NOMO-1 treated with DMSO at 0.1 percent for 48 hours (cell line): ENCODE measurements around the gene BACH2.

ENCODE experiments used
- DNase-seq: peaks from one replicate; lab custom pipeline; 2025; ENCODE audit not compliant: unreplicated experiment; lab: John Stamatoyannopoulos, UW

Gene BACH2

DNA sequence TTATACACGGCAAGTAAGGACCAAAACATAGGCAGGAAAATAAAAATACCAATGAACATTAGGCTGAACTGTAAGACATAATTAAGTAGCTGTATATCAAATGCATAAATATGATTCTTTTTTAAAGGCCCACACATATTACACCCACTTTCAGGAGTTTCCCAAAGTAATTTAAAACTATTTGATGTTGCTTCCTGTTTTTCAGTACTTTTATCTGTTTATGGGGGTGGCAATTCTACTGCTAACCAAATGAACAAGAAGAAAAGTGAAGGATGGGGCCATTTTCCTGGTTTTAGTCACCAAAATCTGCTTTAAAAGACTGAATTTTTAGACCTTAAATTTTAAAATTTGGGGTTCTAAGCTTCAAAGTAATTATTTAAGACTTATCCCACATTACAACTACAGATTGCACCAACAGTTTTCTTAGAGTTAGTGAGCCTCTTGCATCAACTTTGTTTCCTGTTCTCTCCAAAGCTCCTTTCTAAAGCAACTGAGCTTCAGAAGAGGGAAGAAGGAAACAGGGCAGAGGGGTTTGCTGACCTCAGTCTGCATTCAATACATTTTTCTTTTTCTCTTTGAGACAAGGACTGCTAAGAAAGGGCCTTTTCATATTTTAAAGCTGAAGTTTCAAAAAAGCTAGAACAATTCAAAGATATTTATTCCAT is 191.0 kb downstream of the BACH2 start:
- peak; percentile 76 for DNase-seq

DNA sequence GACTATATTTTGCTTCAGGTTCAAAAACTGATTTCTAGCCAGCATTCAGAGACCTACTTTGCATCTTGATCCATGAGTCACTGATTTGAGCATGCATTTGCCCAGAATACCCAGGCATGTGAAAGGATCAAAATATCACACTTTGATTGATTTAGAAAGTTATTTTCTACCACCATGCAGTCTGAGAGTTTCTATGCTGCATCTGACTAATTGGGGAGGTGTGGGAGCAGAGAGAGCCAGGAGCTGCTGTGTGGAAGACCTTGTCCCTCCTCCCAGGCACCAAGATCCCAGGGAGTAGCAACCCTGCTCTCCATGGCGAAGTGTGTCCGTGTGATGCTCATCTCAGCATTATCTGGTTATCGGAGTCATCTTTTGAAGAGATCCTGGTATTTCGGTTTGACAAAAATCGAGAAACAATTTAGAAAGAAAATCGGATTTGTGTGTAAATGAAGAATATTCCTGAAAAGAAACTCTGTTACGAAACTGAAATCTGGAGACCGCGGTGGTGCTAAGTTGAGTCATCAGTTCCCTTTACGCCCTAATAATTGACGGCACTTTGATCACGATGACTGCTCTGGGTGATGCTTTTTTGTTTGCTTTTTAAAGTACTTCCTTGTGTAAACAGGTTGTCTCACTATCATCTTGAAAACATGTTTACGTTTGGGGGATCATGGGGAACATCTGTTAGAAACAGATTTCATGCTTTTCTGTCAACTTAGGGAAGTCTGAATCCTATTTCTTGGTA is 193.4 kb downstream of the BACH2 start:
- peak; percentile 83 for DNase-seq

DNA sequence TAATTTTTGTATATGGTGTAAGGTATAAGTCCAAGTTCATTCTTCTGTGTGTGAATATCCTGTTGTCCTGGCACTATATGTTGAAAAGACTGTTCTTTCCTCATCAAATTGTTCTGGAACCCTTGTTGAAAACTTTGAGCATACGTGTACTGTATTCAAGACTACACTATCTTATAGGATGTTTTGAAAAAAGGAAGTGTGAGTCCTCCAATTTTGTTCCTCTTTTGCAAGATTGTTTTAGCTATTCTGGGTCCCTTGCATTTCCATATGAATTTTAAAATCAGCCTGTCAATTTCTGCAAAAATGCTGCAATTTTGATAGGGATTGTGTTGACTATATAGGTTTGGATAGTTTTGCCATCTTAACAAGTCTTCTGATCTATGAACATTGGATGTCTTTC is 195.2 kb downstream of the BACH2 start:
- DNase-seq = peak; percentile 75

DNA sequence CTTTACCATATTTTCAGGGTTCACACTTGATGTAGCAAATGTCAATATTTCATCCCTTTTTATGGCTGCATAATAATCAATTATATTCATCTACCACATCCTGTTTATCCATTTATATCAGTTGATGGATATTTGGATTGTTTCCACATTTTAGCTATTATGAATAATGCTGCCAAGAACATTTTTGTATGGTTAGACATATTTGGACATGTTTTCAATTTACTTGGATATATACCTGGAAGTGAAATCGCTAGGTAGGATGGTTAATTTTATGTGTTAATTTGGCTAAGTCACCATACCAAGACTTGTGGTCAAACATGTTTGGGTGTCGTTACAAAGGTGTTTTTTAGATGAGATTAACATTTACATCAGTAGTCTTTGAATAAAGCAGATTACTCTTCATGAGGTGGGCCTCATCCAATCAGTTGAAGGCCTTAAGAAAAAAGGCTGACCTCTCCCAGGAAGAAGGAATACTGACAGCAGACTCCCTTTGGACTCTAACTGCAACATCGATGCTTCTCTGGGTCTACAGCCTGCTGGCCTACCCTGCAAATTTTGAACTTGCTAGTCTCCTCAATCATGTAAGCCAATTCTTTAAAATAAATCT is 196.5 kb downstream of the BACH2 start:
- DNase-seq = no peak

DNA sequence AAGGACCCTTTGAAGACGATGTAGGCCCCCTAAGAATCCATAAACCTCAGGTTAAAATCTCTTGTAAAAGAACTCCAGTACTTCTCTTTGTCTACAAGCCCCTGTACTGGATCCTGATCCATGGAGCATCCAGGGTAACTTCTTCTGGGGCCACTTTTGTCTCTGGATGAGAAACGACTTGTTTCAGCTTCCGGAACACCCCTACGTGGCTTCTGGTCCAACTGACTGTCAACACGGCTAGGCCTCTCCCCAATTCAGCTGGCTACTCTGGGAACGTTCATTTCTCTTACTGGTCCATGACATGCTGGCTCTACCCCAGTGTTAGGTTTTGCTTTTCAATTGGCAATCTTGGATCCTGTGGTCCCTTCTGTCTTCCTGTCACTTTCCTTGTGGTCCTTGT is 198.0 kb downstream of the BACH2 start:
- DNase-seq = no peak

DNA sequence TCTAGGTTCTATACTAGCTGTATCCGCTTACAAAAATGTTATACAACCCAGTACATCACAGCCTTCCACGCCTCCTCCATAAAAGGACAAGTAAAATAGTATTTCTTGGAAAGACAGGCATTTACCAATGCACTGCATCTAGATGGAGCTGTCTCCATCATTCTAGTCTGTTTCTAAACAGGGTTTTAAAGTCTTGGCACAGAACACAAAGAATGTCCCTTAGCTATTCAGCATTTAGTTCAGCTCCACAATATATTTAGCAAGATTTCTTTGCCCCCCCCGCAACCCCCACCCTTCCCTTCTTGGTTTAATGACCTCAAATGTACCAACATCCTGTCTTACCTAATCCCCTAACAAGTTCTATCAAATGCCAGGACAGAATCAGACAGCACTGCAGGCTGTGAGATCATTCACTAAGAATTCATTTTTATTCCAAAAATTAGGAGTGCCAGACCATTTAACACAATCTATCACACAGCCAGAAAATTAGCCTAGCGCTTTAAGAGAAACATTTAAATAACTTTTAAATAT is 198.6 kb downstream of the BACH2 start:
- DNase-seq = peak; percentile 77

DNA sequence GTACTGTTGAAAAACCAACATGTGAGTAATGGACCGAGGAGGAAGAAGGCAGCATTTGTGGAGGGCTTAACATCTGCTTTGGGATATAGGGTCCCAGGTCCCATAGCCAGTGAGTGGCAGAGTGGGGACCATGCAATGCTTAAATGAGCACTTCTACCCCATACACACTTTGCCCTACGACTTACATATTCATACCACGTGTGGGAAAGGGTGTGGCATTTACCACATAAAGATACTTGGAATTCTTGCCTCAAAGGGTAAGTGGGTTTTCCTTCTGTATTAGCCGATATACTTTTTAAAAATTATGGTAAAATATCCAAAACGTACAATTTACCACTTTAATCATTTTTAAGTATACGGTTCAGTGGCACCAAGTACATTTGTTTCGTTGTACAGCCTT is 199.3 kb downstream of the BACH2 start:
- no peak for DNase-seq

DNA sequence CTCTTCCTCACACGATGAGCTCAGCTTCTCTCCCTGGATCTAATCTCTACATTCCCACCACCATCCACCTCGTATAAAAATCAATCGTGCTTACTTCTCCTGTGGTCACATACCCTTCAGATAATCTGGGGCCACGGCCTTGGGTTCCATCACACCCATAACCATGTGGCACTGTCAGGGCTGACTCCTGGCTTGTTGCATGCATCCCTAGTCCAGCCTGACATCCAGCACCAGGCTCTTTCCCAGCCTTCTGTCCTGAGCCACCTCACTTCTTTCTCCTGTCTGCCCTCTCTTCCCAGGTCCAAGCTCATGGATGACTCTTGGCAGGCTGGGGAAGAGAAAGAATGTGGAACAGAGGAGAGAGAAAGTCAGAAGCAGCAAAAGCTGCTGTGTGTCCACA is 199.8 kb downstream of the BACH2 start:
- no peak for DNase-seq

DNA sequence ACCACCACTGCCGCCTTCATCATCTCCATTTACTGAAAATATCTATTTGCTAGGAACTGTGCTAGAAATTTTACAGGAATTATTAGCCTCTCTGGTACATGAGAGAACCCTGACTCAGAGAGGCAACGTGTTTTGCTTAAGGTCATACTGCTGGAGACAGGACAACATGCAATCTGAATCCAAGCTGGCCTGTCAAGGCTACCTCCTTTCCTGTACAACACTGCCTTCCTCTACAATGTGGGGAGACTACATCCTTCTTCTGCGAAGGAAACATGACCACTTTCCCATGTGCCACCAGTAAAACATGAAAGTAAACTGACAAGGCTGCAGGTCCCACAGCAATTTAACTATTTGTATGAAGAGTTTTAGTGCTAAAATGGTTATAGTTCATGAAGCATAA is 200.9 kb downstream of the BACH2 start:
- no peak for DNase-seq

DNA sequence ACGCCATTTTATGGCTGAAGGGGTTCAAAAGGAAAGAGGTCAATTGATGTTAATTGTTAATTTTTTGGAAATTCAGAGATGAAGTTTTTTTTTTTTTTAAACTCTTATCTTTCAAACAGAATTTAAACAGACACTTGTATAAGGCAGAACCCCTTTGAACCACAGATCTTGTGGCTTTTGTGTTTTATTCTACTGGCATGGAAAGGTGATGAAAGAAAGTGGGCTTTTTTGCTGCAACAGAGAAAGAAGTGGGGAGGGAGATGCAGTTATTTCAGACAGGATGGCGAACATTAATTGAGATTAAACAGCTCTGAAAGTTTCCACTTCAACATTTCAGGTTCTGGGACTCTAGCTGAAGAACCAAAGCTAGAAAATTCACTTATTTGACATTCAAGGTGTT is 201.5 kb downstream of the BACH2 start:
- DNase-seq = no peak

DNA sequence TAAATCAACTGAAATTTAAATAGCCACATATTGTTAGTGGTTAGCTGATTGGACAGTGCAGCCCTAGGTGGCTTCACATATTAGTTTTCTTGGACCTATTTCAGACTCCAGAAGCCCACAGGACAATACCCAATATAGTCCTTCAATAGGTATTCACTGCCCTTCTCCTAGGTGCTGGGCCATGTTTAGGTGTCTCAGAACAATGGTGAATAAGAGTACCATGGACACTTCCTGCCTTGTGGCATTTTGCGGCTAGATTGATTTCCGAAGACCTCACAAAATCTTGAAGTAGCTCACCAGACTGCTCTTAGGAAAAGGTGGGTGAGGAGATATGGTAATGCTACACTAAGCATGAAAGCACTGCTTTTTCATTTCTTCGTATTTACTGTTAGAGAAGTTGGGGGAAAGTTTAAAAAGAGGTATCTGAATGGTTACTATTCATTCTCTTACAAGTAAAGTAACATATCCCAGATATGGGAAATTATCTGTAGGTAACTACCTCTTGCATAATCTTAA is 203.0 kb downstream of the BACH2 start:
- DNase-seq = no peak

DNA sequence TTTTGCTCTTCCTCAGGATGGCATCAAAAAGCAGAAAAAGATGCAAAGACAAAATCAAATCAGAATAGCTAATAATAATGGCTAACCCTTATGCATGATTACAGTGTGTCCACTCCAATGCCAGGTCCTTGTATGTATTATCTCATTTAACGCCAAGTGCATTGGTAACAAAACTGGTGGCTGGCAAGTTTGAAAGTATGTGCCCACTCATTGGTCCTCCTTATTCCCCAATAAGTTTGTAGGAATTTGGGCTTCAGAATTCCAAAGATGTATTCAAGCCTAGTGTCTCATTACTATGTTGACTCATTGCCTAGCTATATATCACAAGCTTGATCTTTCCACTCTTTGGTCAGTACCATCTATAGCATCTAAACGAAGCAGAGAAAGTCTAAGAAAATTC is 205.8 kb downstream of the BACH2 start:
- DNase-seq = no peak

DNA sequence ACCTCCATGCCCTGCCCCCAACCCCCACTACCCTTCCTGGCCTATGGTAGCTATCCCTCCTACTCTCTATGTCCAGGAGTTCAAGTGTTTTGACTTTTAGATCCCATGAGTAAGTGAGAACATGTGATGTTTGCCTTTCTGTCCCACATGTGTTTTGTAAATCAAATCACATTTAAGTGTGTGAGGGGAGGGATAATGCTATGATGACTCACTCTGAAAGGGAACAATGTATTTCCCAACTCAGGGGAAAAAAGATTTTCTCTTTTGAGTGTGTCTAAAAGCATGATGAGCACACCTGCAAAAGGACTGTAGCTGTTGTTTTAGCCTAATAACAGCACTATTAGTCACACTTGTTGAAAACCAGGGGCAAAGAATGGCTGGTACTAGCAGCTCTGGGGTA is 208.6 kb downstream of the BACH2 start:
- DNase-seq = peak; percentile 65

DNA sequence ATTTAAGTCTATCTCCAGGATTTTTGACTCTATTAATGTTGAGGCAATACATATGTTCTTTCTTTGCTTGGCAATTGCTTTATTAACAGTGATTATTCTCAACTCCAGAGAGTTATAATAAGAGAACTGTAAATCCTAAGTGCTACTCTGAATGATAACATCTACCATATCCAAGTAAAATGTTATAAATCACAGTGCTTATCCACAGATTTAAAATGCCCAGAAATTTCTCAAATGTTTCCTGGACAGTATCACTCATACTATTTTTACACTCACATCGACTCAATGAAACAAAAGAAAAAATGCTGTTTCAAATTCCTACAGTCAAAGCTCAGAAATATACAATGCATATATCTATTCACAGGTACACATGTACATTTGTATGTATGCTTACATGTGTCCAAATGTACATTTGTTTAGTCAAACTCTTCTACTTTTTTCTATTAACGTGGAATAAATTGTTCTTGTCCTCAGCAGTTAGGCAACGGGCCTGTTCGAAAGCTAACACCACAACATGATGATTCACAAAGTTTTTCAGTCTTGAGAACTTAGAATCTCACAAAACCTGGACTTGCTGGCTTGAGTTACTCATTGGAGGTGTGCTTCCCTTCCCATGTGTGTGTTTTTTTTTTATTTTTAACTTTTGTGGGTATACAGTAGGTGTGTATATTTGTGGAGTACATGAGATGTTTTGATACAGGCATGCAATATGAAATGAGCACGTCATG is 209.4 kb downstream of the BACH2 start:
- DNase-seq = no peak

DNA sequence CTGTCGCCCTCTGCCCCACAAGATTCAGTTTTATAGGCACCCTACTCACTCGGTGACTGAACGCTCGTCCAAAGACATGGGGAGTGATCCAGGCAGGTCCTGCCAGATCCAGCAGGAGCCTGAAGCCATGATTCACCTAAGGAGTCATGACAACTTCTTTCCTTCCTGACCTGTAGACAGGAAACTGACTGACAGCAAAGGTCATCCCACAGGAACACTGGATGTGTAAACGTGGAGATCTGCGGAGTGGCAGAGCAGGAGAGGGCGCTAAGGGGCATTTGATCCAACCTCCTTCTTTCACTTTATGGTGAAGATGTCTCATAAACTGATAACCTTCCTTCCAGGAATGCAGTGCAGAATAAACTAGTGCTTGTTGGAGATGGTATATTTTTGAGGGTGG is 210.1 kb downstream of the BACH2 start:
- no peak for DNase-seq

DNA sequence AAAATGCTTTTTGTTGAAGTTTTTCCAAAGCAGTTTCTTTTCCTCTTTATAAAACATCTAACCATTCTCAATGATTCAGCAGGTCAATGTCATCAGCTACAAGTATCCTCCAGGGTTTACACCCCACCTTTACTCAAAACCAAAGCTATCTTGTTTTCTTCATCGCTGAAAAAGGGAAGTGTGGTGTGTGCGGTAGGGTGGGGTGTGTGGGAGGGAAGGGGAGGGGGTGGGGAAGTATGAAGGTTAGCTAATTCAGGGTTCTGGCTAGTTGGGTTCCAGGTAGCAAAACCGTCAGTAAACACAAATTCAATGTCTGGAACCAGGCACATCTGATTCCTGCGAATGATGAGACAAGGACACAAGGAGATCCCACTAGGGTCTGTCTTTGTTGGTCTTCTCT is 212.8 kb downstream of the BACH2 start:
- DNase-seq = peak; percentile 85

DNA sequence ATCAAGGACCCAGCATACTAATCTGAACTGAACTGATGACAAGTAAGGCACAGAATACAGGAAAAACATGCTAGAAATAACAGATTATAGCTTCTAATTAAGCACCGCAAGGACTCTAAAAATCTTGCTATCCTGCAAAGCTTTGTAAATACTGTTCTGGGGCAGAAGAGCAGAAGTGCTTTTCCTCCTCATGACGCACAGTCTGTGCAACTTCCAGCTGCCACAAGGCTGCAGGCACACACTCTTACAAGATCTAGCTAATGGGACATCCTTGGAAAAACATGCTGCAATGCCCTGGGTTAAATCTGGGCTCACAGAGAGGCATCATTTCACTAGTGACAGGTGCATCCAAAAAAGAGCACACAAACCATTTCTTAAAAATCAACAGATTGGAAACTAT is 213.8 kb downstream of the BACH2 start:
- peak; percentile 29 for DNase-seq

DNA sequence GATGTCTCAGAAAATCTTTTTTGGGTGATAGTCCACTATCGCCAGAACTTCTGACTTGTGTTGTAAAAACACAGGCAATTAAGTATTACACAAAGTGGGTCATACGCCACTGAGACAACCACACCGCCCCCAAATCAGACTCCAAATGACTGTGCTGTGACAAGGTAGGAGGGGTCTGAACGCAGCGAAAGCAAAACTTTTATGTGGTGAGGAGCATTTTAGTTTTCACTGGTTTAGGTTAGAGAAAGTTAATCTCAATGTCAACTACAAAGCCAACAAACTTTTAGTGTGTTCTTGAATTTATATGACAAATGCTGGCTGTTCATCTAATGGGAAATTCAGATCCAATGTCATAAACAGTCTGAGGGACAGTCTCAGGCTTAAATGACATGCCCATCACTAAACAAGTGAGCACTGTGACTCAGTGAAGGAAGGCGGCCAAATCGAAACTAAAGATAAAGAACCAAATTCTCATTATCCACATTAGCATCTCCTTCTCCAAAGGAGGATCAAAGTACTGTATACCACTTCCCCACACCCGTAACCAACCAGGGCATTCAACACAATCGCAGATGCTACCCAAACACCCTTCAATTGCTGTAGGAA is 215.7 kb downstream of the BACH2 start:
- peak; percentile 67 for DNase-seq

DNA sequence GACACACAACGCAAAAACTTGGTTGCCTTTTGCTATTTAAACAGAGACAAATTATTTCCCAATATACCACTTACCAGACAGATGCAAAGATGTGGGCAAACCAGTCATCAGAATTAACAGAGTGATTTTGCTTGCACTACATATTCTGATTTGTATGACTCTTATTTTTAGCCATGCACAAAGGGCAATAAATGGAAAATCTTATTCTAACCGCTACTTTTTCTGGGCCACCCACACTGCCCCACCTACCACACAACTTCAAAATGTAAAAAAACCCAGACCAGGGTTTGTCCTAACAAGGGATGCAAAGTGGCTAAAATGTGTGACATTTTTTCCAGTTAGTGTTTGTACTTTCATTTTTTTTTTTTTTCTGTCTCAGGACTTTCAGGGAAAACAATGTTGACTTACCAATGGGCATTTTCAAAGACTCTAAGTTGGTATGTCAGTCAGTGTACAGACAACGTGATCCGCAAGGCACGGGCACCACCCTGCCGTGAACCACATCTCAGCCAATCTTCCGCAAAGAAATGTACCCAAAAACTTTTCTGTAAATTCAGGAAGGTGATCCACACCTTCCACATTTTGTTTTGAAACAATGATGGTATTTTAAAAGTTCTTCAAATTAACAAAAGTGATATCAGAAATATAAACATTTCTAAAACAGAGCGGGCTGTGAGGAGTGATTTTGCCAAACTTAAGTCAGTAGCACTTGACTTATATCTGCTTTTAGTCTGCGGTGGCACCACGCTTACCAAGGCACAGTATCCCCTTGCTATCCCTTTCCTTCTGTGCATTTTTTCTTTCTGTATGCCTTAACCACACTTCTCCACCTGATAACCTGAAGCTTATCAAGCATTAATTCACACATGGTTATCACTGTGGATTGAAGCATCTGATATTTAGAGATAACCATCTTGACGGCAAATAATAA is 216.8 kb downstream of the BACH2 start:
- no peak for DNase-seq
